AG09309 (cell line): Measurements from ENCODE around the gene P2RX5.

Source experiments
- DNase-seq: peaks from one replicate; pipeline ENCODE4 v3.0.0-alpha.2; 2010; ENCODE audit warnings: low read depth
- H3K4me3 ChIP-seq: 2 replicates; pipeline ENCODE4 v1.5.1; 2011; ENCODE audit warnings: mild to moderate bottlenecking, low read depth, low read length, moderate library complexity; ENCODE audit not compliant: control insufficient read depth
- CTCF ChIP-seq: IDR thresholded peaks from 2 replicates; pipeline ENCODE4 v1.5.1; 2011; ENCODE audit warnings: mild to moderate bottlenecking, low read depth, low read length, inconsistent platforms; ENCODE audit not compliant: insufficient read depth, control insufficient read depth; ENCODE audit errors: missing control alignments

The P2RX5 gene

GRCh38 chr17:3626831-3627768 lies 68.9 kb downstream of the P2RX5 start:
- no peak overlapping the region for H3K4me3 ChIP-seq
- no peak for DNase-seq
- no peak for TF ChIP-seq CTCF
